ENCODE data around the gene RBMS2. TPM values are rescaled to one million over a fixed set of nuclear protein-coding genes. Genes with fewer than 3 reads are reported as not detected.
A peak's percentile ranks its signal among the peaks of the same experiment; 100 is the strongest.

Gene RBMS2
- polyA plus RNA-seq, 1 of the 3 experiments (the other 2 are of a cell fraction) = 8.9 TPM

DNA sequence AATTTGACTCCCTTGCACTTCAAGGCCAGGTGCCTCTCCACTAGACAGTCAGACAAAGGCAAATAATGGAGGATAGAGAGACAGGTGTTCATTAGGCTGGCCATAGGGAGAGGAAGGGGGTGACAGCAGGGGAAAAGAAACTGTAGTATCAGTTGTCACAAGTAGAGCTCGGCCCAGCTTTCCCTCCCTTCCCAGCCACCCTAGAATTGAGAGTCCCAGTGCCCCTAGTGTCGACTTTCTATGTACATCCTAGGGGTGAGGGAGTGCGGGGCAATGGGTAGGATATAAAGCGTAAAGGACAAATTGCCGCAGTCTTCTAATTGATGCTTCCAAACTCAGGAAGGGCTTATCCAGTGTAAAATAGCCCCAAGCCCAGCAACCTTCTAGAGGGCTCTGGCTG is 69.5 kb downstream of the RBMS2 start (continued):
- TF ChIP-seq, protein P1, sequence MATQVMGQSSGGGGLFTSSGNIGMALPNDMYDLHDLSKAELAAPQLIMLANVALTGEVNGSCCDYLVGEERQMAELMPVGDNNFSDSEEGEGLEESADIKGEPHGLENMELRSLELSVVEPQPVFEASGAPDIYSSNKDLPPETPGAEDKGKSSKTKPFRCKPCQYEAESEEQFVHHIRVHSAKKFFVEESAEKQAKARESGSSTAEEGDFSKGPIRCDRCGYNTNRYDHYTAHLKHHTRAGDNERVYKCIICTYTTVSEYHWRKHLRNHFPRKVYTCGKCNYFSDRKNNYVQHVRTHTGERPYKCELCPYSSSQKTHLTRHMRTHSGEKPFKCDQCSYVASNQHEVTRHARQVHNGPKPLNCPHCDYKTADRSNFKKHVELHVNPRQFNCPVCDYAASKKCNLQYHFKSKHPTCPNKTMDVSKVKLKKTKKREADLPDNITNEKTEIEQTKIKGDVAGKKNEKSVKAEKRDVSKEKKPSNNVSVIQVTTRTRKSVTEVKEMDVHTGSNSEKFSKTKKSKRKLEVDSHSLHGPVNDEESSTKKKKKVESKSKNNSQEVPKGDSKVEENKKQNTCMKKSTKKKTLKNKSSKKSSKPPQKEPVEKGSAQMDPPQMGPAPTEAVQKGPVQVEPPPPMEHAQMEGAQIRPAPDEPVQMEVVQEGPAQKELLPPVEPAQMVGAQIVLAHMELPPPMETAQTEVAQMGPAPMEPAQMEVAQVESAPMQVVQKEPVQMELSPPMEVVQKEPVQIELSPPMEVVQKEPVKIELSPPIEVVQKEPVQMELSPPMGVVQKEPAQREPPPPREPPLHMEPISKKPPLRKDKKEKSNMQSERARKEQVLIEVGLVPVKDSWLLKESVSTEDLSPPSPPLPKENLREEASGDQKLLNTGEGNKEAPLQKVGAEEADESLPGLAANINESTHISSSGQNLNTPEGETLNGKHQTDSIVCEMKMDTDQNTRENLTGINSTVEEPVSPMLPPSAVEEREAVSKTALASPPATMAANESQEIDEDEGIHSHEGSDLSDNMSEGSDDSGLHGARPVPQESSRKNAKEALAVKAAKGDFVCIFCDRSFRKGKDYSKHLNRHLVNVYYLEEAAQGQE (IDR thresholded peaks at IDR 0.05; ENCODE audit: low read depth, low read length) = no peak
- no peak for TF ChIP-seq ELF1 (IDR thresholded peaks at IDR 0.05)
- no peak for TF ChIP-seq FOXJ3 (CRISPR knock-in tag; IDR thresholded peaks at IDR 0.05)
- TF ChIP-seq RCOR1 (IDR thresholded peaks at IDR 0.05; ENCODE audit: low read length) = no peak
- no peak for TF ChIP-seq TAF1 (IDR thresholded peaks at IDR 0.05; ENCODE audit: borderline replicate concordance, low read depth, low read length)
- TF ChIP-seq RXRA (IDR thresholded peaks at IDR 0.05; ENCODE audit: borderline replicate concordance, low read depth) = no peak

DNA sequence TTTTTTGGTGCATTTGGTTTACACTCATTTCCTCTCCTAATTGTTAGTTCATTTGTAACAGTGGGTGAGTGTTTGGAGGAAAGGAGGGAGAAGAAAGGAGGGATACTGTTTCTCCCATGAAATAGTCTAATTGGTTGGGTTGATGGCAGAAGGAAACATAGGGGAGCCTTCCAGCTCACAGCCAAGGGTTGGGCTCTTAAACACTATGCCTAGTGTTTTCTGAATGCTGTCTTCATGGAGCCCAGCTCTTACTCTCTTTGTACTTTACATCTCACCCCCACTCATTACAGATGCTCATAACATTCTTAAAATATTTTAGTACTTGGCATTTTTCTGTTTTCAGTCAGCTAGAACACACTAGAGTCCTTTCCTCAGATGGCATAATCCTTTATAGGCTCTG is 70.3 kb downstream of the RBMS2 start:
- ChIA-PET CTCF (interaction anchor here (1.8 to 6.1 kb wide), 4 partner anchors 9 to 78 kb away, joined by 6 to 40 read pairs (median 20); no protein-coding TSS in a partner anchor), POLR2A (no interaction called here)
- DNase-seq = no peak
- Histone ChIP-seq H3K4me3 (ENCODE audit: low read depth in 2 of 2, low read length in 1 of 2) (no peak overlapping the region), H3F3A (replicated peaks; ENCODE audit: insufficient read depth) (peaks cover 38% of the 10 kb centered on the region), H3K36me3 (replicated peaks in 1 of 2; ENCODE audit: control insufficient read depth in 1 of 2, insufficient read depth in 2 of 2, low read length in 1 of 2) (peaks cover 30 to 34% of the 10 kb centered on the region in 2 experiments), H3K27me3 (ENCODE audit: insufficient read depth) (no peaks in the 10 kb centered on the region), H3K79me2 (ENCODE audit: insufficient read depth) (no peaks in the 10 kb centered on the region), H3K4me2 (0 out of 2 replicates have a peak overlapping the region, but pooled peaks have one; percentile 17), H2AFZ (ENCODE audit: low read depth) (no peak overlapping the region), H3K4me1 (ENCODE audit: control insufficient read depth in 1 of 2, insufficient read depth in 2 of 2, low read depth in 1 of 2, low read length in 1 of 2) (peaks cover 0 to 6% of the 10 kb centered on the region in 2 experiments; a peak in 1 of 4 replicates), H4K20me1 (ENCODE audit: insufficient read depth) (no peaks in the 10 kb centered on the region), H3K27ac (ENCODE audit: low read depth in 2 of 2, low read length in 1 of 2) (peak overlapping the region in 1 of 2 experiments; percentile 64; a peak in 2 of 4 replicates), H3K9me3 (no peaks in the 10 kb centered on the region), H3K9ac (no peak overlapping the region), H3K9me2 (no peaks in the 10 kb centered on the region)
- TF ChIP-seq, protein P2, sequence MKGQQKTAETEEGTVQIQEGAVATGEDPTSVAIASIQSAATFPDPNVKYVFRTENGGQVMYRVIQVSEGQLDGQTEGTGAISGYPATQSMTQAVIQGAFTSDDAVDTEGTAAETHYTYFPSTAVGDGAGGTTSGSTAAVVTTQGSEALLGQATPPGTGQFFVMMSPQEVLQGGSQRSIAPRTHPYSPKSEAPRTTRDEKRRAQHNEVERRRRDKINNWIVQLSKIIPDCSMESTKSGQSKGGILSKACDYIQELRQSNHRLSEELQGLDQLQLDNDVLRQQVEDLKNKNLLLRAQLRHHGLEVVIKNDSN (IDR thresholded peaks at IDR 0.05; ENCODE audit: borderline replicate concordance, low read depth) = no peak
- no peak for TF ChIP-seq RFX5 (IDR thresholded peaks at IDR 0.05; ENCODE audit: low read length)
- no peak for TF ChIP-seq FOSL2 (IDR thresholded peaks at IDR 0.05; ENCODE audit: borderline replicate concordance, low read depth)
- no peak for TF ChIP-seq TEAD4 (IDR thresholded peaks at IDR 0.05; ENCODE audit: borderline replicate concordance, insufficient read depth)
- TF ChIP-seq TCF12 (IDR thresholded peaks at IDR 0.05) = no peak
- TF ChIP-seq MXI1 (IDR thresholded peaks at IDR 0.05; ENCODE audit: low read depth, low read length) = no peak
- no peak for TF ChIP-seq MEF2A (IDR thresholded peaks at IDR 0.05; ENCODE audit: borderline replicate concordance, low read depth)
- no peak for TF ChIP-seq NFIC (IDR thresholded peaks at IDR 0.05; ENCODE audit: borderline replicate concordance)
- no peak for TF ChIP-seq EP300 (IDR thresholded peaks at IDR 0.05; ENCODE audit: borderline replicate concordance in 1 of 2, low read depth in 1 of 2, low read length in 1 of 2)
- TF ChIP-seq, protein P3, sequence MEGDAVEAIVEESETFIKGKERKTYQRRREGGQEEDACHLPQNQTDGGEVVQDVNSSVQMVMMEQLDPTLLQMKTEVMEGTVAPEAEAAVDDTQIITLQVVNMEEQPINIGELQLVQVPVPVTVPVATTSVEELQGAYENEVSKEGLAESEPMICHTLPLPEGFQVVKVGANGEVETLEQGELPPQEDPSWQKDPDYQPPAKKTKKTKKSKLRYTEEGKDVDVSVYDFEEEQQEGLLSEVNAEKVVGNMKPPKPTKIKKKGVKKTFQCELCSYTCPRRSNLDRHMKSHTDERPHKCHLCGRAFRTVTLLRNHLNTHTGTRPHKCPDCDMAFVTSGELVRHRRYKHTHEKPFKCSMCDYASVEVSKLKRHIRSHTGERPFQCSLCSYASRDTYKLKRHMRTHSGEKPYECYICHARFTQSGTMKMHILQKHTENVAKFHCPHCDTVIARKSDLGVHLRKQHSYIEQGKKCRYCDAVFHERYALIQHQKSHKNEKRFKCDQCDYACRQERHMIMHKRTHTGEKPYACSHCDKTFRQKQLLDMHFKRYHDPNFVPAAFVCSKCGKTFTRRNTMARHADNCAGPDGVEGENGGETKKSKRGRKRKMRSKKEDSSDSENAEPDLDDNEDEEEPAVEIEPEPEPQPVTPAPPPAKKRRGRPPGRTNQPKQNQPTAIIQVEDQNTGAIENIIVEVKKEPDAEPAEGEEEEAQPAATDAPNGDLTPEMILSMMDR (IDR thresholded peaks at IDR 0.05) = no peak
- TF ChIP-seq GABPA (IDR thresholded peaks at IDR 0.05; ENCODE audit: low read depth) = no peak
- TF ChIP-seq JUND (IDR thresholded peaks at IDR 0.05) = no peak
- no peak for TF ChIP-seq RCOR1 (IDR thresholded peaks at IDR 0.05; ENCODE audit: low read length)
- no peak for TF ChIP-seq FOXJ3 (CRISPR knock-in tag; IDR thresholded peaks at IDR 0.05)
- no peak for TF ChIP-seq TAF1 (IDR thresholded peaks at IDR 0.05; ENCODE audit: borderline replicate concordance, low read depth, low read length)
